K562 (cell line): ENCODE results near the gene GHRL. TPM values are rescaled to one million over a fixed set of nuclear protein-coding genes. Genes with fewer than 3 reads are reported as not detected.

ENCODE experiments used
- ATAC-seq: fragments of 200-7000 bp; cut with Tn5 transposase; 3 replicates; pipeline ENCODE4 v1.9.1; 2020; ENCODE audit warnings: moderate library complexity
- BruUV-seq: library from RNA; stranded (reverse); fragments of 400-500 nt; replicated peaks from 2 replicates; lab custom pipeline; 2021; lab: Mats Ljungman, UMichigan
- CTCF ChIA-PET: fragments of 300-600 bp; formaldehyde crosslinking; extraction: SDS; loops from one replicate; lab custom pipeline; 2021; ENCODE audit warnings: low intra/inter-chr PET ratio; lab: Yijun Ruan, JAX
- POLR2A ChIA-PET: fragments of 300-600, 350-650 bp; sonication (Branson Sonifier 250); formaldehyde crosslinking; extraction: SDS; loops from one replicate; lab custom pipeline; 2021; ENCODE audit warnings: antibody characterized with exemption, inconsistent platforms; lab: Yijun Ruan, JAX
- DNase-seq, 4 experiments: peaks; one replicate each; pipeline versions ENCODE4 v3.0.0 to v3.0.0-alpha.2; 2011 to 2018; ENCODE audit warnings: low spot score in 3 of 4, mixed read lengths in 3 of 4; ENCODE audit errors: extremely low read depth in 1 of 4
- FAIRE-seq: peaks from 2 replicates; lab custom pipeline; 2011; peaks lifted over from hg19 to GRCh38; lab: Jason Lieb, UNC
- H2AFZ ChIP-seq: 2 replicates; pipeline ENCODE4 v1.6.0; 2011; ENCODE audit warnings: low read depth, low read length, control low read depth, inconsistent platforms
- H3K27ac ChIP-seq: fragments of 200-600 bp; 3 replicates; pipeline ENCODE4 v1.8.0; 2011; ENCODE audit warnings: low read depth, mild to moderate bottlenecking, control low read depth, inconsistent platforms, low read length, moderate library complexity, mixed read lengths; ENCODE audit errors: extremely low read depth
- H3K27me3 ChIP-seq, 2 experiments: fragments of 300-600 bp in 1 of 2; 2 replicates in 1 of 2; 3 replicates in 1 of 2; pipeline versions ENCODE4 v1.6.0 to v1.8.0; 2011; ENCODE audit warnings: inconsistent platforms in 2 of 2, low read length in 2 of 2, mild to moderate bottlenecking in 1 of 2, mixed read lengths in 1 of 2, moderate library complexity in 1 of 2; ENCODE audit not compliant: control insufficient read depth in 2 of 2, insufficient read depth in 2 of 2
- H3K36me3 ChIP-seq: fragments of 300-600 bp; 3 replicates; pipeline ENCODE4 v1.8.0; 2011; ENCODE audit warnings: mild to moderate bottlenecking, low read length, inconsistent platforms; ENCODE audit not compliant: control insufficient read depth, insufficient read depth
- H3K4me1 ChIP-seq, 2 experiments: fragments of 200-600 bp in 1 of 2; replicated peaks in 1 of 2; 2 replicates in 1 of 2; 3 replicates in 1 of 2; pipeline versions ENCODE4 v1.5.1 to v1.8.0; 2011; ENCODE audit warnings: inconsistent platforms in 2 of 2, low read length in 2 of 2, mild to moderate bottlenecking in 1 of 2, mixed read lengths in 1 of 2, moderate library complexity in 1 of 2; ENCODE audit not compliant: control insufficient read depth in 2 of 2, insufficient read depth in 2 of 2
- H3K4me2 ChIP-seq: 2 replicates; pipeline ENCODE4 v1.6.1; 2011; ENCODE audit warnings: low read length, control low read depth, inconsistent platforms, mixed read lengths; ENCODE audit not compliant: insufficient read depth
- H3K4me3 ChIP-seq: fragments of 200-600 bp; sonication (generic), shearing (Covaris generic); 2 replicates; pipeline ENCODE4 v1.5.1; 2016; ENCODE audit warnings: control low read depth, inconsistent platforms
- H3K79me2 ChIP-seq: fragments of 200-600 bp; 3 replicates; pipeline ENCODE4 v1.8.0; 2011; ENCODE audit warnings: low read length, inconsistent platforms; ENCODE audit not compliant: control insufficient read depth, insufficient read depth
- H3K9ac ChIP-seq, 2 experiments: 2 replicates each; pipeline versions ENCODE4 v1.6.0 to v1.6.1; 2011; ENCODE audit warnings: low read depth in 2 of 2, low read length in 2 of 2, control low read depth in 1 of 2, inconsistent platforms in 1 of 2, mild to moderate bottlenecking in 1 of 2, mixed read lengths in 1 of 2; ENCODE audit not compliant: insufficient read depth in 1 of 2
- H3K9me1 ChIP-seq: one replicate; pipeline ENCODE4 v1.6.0; 2011; ENCODE audit warnings: inconsistent platforms, mild to moderate bottlenecking, low read length, moderate library complexity; ENCODE audit not compliant: control insufficient read depth, insufficient read depth
- H3K9me3 ChIP-seq: replicated peaks from 2 replicates; pipeline ENCODE4 v1.5.1; 2011; ENCODE audit warnings: low read depth, low read length, inconsistent platforms; ENCODE audit not compliant: control insufficient read depth, insufficient read depth
- H4K20me1 ChIP-seq: replicated peaks from 2 replicates; pipeline ENCODE4 v1.6.1; 2011; ENCODE audit warnings: low read length, inconsistent platforms, mixed read lengths; ENCODE audit not compliant: control insufficient read depth, insufficient read depth
- ADNP ChIP-seq: fragments of 200-800 bp; sonication (Bioruptor generic); IDR thresholded peaks from 2 replicates; pipeline ENCODE4 v1.6.1; 2016; ENCODE audit warnings: missing genetic modification characterization, missing compliant biosample characterization
- CEBPG ChIP-seq, 3 experiments: fragments of 200-800 bp in 1 of 3; sonication (Bioruptor generic) in 1 of 3; sonication (generic) in 1 of 3; formaldehyde crosslinking in 1 of 3; IDR thresholded peaks in 2 of 3; conservative IDR thresholded peaks in 1 of 3; 2 replicates each; pipeline versions ENCODE4 v1.6.1 to v1.8.0; 2016 to 2022; ENCODE audit warnings: missing compliant biosample characterization in 2 of 3, missing genetic modification characterization in 2 of 3, mild to moderate bottlenecking in 1 of 3, missing genetic modification reagents in 1 of 3
- EWSR1 ChIP-seq: fragments of 450-650 bp; IDR thresholded peaks from 2 replicates; pipeline ENCODE4 v1.6.1; 2018; ENCODE audit warnings: borderline replicate concordance, mild to moderate bottlenecking, low read depth, moderate library complexity; ENCODE audit not compliant: partially characterized antibody
- KLF10 ChIP-seq: fragments of 250-450 bp; sonication (Bioruptor Pico); IDR thresholded peaks from 2 replicates; pipeline ENCODE4 v1.6.1; 2021; ENCODE audit warnings: matching md5 sums
- MYNN ChIP-seq, 2 experiments: sonication (generic); formaldehyde crosslinking in 1 of 2; IDR thresholded peaks; 2 replicates each; pipeline versions ENCODE4 v1.5.0 to v1.6.1; 2016 to 2020; ENCODE audit warnings: antibody characterized with exemption in 1 of 2, missing genetic modification reagents in 1 of 2
- RNF2 ChIP-seq: sonication (generic); IDR thresholded peaks from 2 replicates; pipeline ENCODE4 v1.6.1; 2016
- SRSF7 ChIP-seq: fragments of 200-400 bp; formaldehyde crosslinking; optimal IDR thresholded peaks from 2 replicates; pipeline ENCODE3; 2017; ENCODE audit warnings: mild to moderate bottlenecking, low read depth, low read length
- TCF3 ChIP-seq: sonication (generic); formaldehyde crosslinking; IDR thresholded peaks from 2 replicates; pipeline ENCODE4 v1.4.0; 2020; ENCODE audit warnings: mild to moderate bottlenecking, missing genetic modification reagents
- TRIM25 ChIP-seq: fragments of 450-650 bp; IDR thresholded peaks from 2 replicates; pipeline ENCODE4 v1.7.0; 2016; ENCODE audit warnings: borderline replicate concordance
- ZKSCAN8 ChIP-seq: fragments of 200-800 bp; sonication (Bioruptor generic); IDR thresholded peaks from 2 replicates; pipeline ENCODE4 v1.6.1; 2016; ENCODE audit warnings: missing genetic modification characterization, missing compliant biosample characterization
- ZNF518B ChIP-seq: fragments of 250-450 bp; sonication (Bioruptor Pico); IDR thresholded peaks from 2 replicates; pipeline ENCODE4 v1.5.0; 2021; ENCODE audit warnings: mild to moderate bottlenecking, moderate library complexity
- WGBS: fragments of 100-300 bp; shearing (Covaris generic); methylation state at CpG from one replicate; pipeline ENCODE4 v1.1.6; 2016; ENCODE audit warnings: low coverage, mixed read lengths; ENCODE audit not compliant: insufficient coverage; ENCODE audit errors: missing lambda C conversion rate; 5-methylcytosine and 5-hydroxymethylcytosine counted together
- in situ Hi-C: fragments of 300-500 bp; cut with MboI; formaldehyde crosslinking; loops from 4 replicates; pipeline ENCODE4 v1.15.0; 2018; ENCODE audit warnings: inconsistent platforms, mixed read lengths
- intact Hi-C: fragments of 100-400 bp; cut with micrococcal nuclease; formaldehyde crosslinking; loops from 2 replicates; pipeline ENCODE4 v1.14.2; 2022
- polyA plus RNA-seq, 8 experiments: library from polyadenylated mRNA; depleted of rRNA in 4 of 8; stranded (reverse) in 5 of 8; unstranded in 3 of 8; fragments of >200 nt; fragmentation: Nextera tagmentation in 2 of 8; fragmentation: Illumina TruSeq in 1 of 8; extraction: Ambion mirVana in 2 of 8; extraction: Trizol in 1 of 8; gene quantifications; 2 replicates each; pipeline versions ENCODE4 v1.2.1 to v1.2.3, GENCODE V29; 2011 to 2014; ENCODE audit warnings: inconsistent platforms in 1 of 8, missing spikeins in 1 of 8
- total RNA-seq, 7 experiments: library from RNA; depleted of rRNA in 6 of 7; stranded (reverse); fragments of >200 nt in 6 of 7; fragmentation: Illumina TruSeq in 2 of 7; extraction: Trizol in 2 of 7; gene quantifications; 2 replicates each; pipeline versions ENCODE4 v1.2.1 to v1.2.3, GENCODE V29; 2011 to 2021; ENCODE audit warnings: low replicate concordance in 1 of 7

Gene GHRL
- total and polyA plus RNA-seq, 9 of the 15 experiments (the other 6 are each of a cell fraction or from before 2014, with no cell fraction given) = 0.08 to 0.29 (median 0.15) TPM; not detected in 5

DNA sequence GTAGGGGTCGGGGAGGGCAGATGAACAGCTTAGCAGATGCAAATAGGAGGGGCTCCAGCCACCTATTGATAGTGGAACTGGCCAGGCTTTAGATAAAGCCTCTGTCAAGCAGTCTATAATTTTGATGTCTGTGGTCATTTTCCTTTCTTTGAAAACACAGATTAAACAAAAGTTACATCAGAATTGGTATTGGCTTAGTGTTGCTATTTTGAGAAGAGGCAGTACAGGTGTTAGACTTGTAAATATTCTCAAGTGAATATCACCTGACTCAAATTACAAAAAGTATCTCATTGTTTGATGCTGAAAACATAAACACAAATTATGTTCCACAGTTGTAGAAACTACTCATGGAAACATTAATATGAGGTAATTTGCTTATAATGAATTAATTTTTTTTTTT is 18.1 kb downstream of the GHRL start:
- H3K9me3 ChIP-seq = no peaks in the 10 kb centered on the region
- peaks cover 89% of the 10 kb centered on the region for H3K36me3 ChIP-seq
- BruUV-seq = no TSS peak
- ATAC-seq (peak; percentile 19; the same call in 1 of the 3 replicates), FAIRE-seq (no peak), DNase-seq (no peak)
- H3K4me1 ChIP-seq = peaks cover 2 to 19% of the 10 kb centered on the region in 2 experiments; a peak in 3 of 5 replicates
- in situ Hi-C loops (no loop called here), intact Hi-C loops (no loop called here)
- no peak overlapping the region for H3K27ac ChIP-seq
- no peaks in the 10 kb centered on the region for H3K27me3 ChIP-seq
- H3K9ac ChIP-seq = no peak overlapping the region
- WGBS = 63% methylated on average over 1 of the region's 1 CpG
- H3K79me2 ChIP-seq = peaks cover 57% of the 10 kb centered on the region
- H3K4me2 ChIP-seq = no peak overlapping the region
- ChIA-PET POLR2A (interaction anchor here (0.6 to 3.2 kb wide), 8 partner anchors 10 to 518 kb away, joined by 3 to 16 read pairs (median 4); no protein-coding TSS in a partner anchor), CTCF (no interaction called here)
- H3K9me1 ChIP-seq = no peaks in the 10 kb centered on the region
- no peak for TF ChIP-seq EWSR1
- no peak for TF ChIP-seq ZNF518B (CRISPR knock-in tag)
- TF ChIP-seq MYNN (IDR thresholded peaks at IDR 0.05) = no peak
- no peak for TF ChIP-seq MYNN (CRISPR knock-in tag; IDR thresholded peaks at IDR 0.05)
- TF ChIP-seq TCF3 = peak; percentile 51
- no peak for TF ChIP-seq ADNP (tag)
- TF ChIP-seq CEBPG (CRISPR knock-in tag; IDR thresholded peaks at IDR 0.05) = no peak
- 0 out of 4 replicates have a peak, but pooled peaks of 1 of the 2 experiments have one; percentile 16 for TF ChIP-seq CEBPG (tag; conservative IDR thresholded peaks at IDR 0.05 in 1 of 2, IDR thresholded peaks at IDR 0.05 in 1 of 2)
- no peak for TF ChIP-seq SRSF7
- no peak for TF ChIP-seq KLF10 (CRISPR knock-in tag)
- no peak for TF ChIP-seq TRIM25
- no peak for TF ChIP-seq RNF2
- no peak for TF ChIP-seq ZKSCAN8 (CRISPR knock-in tag)
- H2AFZ ChIP-seq = no peak overlapping the region
- no peaks in the 10 kb centered on the region; the same call in none of the 2 replicates for H4K20me1 ChIP-seq
- no peak overlapping the region for H3K4me3 ChIP-seq
